IgD-negative memory B cell (primary cell): ENCODE data around the gene SMIM36. TPM values are rescaled to one million over a fixed set of nuclear protein-coding genes. Genes with fewer than 3 reads are reported as not detected.
"Not testable (repeated sequence)": the region's sequence is repeated elsewhere in the genome, so short reads cannot be mapped to it uniquely, and the experiment has no call there.

Source experiments
- H3K27ac Mint-ChIP-seq, 3 donors: one replicate each; pipeline ENCODE4 v1.8.0; 2020 to 2022; ENCODE audit warnings: mild to moderate bottlenecking in 3 of 3, mixed read lengths in 3 of 3, moderate library complexity in 1 of 3
- H3K27me3 Mint-ChIP-seq: one replicate; pipeline ENCODE4 v1.8.0; 2021; ENCODE audit warnings: mixed read lengths
- H3K36me3 Mint-ChIP-seq: one replicate; pipeline ENCODE4 v1.8.0; 2020; ENCODE audit warnings: mild to moderate bottlenecking, mixed read lengths
- H3K4me1 Mint-ChIP-seq, 3 donors: one replicate each; pipeline ENCODE4 v1.8.0; 2020 to 2022; ENCODE audit warnings: mixed read lengths in 3 of 3, mild to moderate bottlenecking in 1 of 3
- H3K4me3 Mint-ChIP-seq, 4 donors: one replicate each; pipeline ENCODE4 v1.8.0; 2020 to 2022; ENCODE audit warnings: mild to moderate bottlenecking in 4 of 4, mixed read lengths in 4 of 4, moderate library complexity in 3 of 4
- H3K9me3 Mint-ChIP-seq, 3 donors: one replicate each; pipeline ENCODE4 v1.8.0; 2020 to 2021; ENCODE audit warnings: mixed read lengths in 3 of 3, mild to moderate bottlenecking in 1 of 3
- polyA plus RNA-seq: library from polyadenylated mRNA; unstranded; fragments of 300-500 nt; fragmentation: Illumina TruSeq; gene quantifications from one replicate; pipeline ENCODE4 v1.2.3, GENCODE V29; 2021

Gene SMIM36
- polyA plus RNA-seq, 1 donor from 2014 or later: not detected

- Mint-ChIP-seq H3K4me3 (no peak overlapping the region), H3K9me3 (no peaks in the 10 kb centered on the region), H3K36me3 (no peaks in the 10 kb centered on the region), H3K4me1 (no peaks in the 10 kb centered on the region), H3K27me3 (peaks cover 1% of the 10 kb centered on the region), H3K27ac (peak overlapping the region in 1 of 3 donors; percentile 39)
Observed at GRCh38 chr17:55524440-55525220, 13.4 kb upstream of the SMIM36 start.

GRCh38 chr17:55523032-55523431, 11.8 kb upstream of the SMIM36 start:
- H3K27me3 Mint-ChIP-seq, H3K36me3 Mint-ChIP-seq, H3K27ac Mint-ChIP-seq, H3K4me3 Mint-ChIP-seq, H3K9me3 Mint-ChIP-seq, H3K4me1 Mint-ChIP-seq: not testable (repeated sequence)

- Mint-ChIP-seq H3K36me3 (no peaks in the 10 kb centered on the region), H3K4me3 (no peak overlapping the region), H3K27me3 (peaks cover 2% of the 10 kb centered on the region), H3K4me1 (no peaks in the 10 kb centered on the region), H3K27ac (no peak overlapping the region), H3K9me3 (no peaks in the 10 kb centered on the region)
Observed at GRCh38 chr17:55521186-55521585, 9.9 kb upstream of the SMIM36 start.

- H3K4me3 Mint-ChIP-seq: no peak overlapping the region
- H3K36me3 Mint-ChIP-seq: no peaks in the 10 kb centered on the region
- no peak overlapping the region for H3K27ac Mint-ChIP-seq
- H3K27me3 Mint-ChIP-seq: peaks cover 2% of the 10 kb centered on the region
- no peaks in the 10 kb centered on the region for H3K9me3 Mint-ChIP-seq
- no peaks in the 10 kb centered on the region for H3K4me1 Mint-ChIP-seq
Observed at GRCh38 chr17:55520402-55520801, 9.2 kb upstream of the SMIM36 start.

- Mint-ChIP-seq H3K36me3 (no peaks in the 10 kb centered on the region), H3K27ac (no peak overlapping the region), H3K4me1 (no peaks in the 10 kb centered on the region), H3K27me3 (peaks cover 2% of the 10 kb centered on the region), H3K4me3 (no peak overlapping the region), H3K9me3 (no peaks in the 10 kb centered on the region)
Observed at GRCh38 chr17:55518510-55518909, 7.3 kb upstream of the SMIM36 start.

- Mint-ChIP-seq H3K27ac (no peak overlapping the region), H3K27me3 (peaks cover 2% of the 10 kb centered on the region), H3K9me3 (no peaks in the 10 kb centered on the region), H3K36me3 (no peaks in the 10 kb centered on the region), H3K4me3 (no peak overlapping the region), H3K4me1 (no peaks in the 10 kb centered on the region)
Observed at GRCh38 chr17:55513885-55514590, 2.8 kb upstream of the SMIM36 start.

GRCh38 chr17:55507669-55508068, 3.6 kb downstream of the SMIM36 start:
- H3K27me3 Mint-ChIP-seq, H3K9me3 Mint-ChIP-seq, H3K4me1 Mint-ChIP-seq, H3K36me3 Mint-ChIP-seq, H3K27ac Mint-ChIP-seq, H3K4me3 Mint-ChIP-seq: not testable (repeated sequence)

GRCh38 chr17:55501626-55502025, 9.6 kb downstream of the SMIM36 start:
- not testable (repeated sequence) for H3K36me3 Mint-ChIP-seq, H3K27ac Mint-ChIP-seq, H3K4me3 Mint-ChIP-seq, H3K9me3 Mint-ChIP-seq, H3K27me3 Mint-ChIP-seq, H3K4me1 Mint-ChIP-seq

GRCh38 chr17:55500103-55500502, 11.1 kb downstream of the SMIM36 start:
- Mint-ChIP-seq H3K9me3 (no peaks in the 10 kb centered on the region), H3K27me3 (no peaks in the 10 kb centered on the region), H3K4me1 (no peaks in the 10 kb centered on the region), H3K4me3 (no peak overlapping the region), H3K36me3 (no peaks in the 10 kb centered on the region), H3K27ac (no peak overlapping the region)

GRCh38 chr17:55496094-55496881, 15.0 kb downstream of the SMIM36 start:
- Mint-ChIP-seq H3K4me3 (no peak overlapping the region), H3K27ac (no peak overlapping the region), H3K4me1 (no peaks in the 10 kb centered on the region), H3K9me3 (no peaks in the 10 kb centered on the region), H3K27me3 (peaks cover 4% of the 10 kb centered on the region), H3K36me3 (no peaks in the 10 kb centered on the region)

- Mint-ChIP-seq H3K27me3 (peaks cover 6% of the 10 kb centered on the region), H3K36me3 (no peaks in the 10 kb centered on the region), H3K9me3 (no peaks in the 10 kb centered on the region), H3K27ac (no peak overlapping the region), H3K4me1 (no peaks in the 10 kb centered on the region), H3K4me3 (no peak overlapping the region)
Observed at GRCh38 chr17:55495239-55495638, 16.0 kb downstream of the SMIM36 start.

- Mint-ChIP-seq H3K27ac (no peak overlapping the region), H3K36me3 (no peaks in the 10 kb centered on the region), H3K27me3 (peaks cover 16% of the 10 kb centered on the region), H3K4me3 (no peak overlapping the region), H3K9me3 (no peaks in the 10 kb centered on the region), H3K4me1 (no peaks in the 10 kb centered on the region)
Observed at GRCh38 chr17:55492781-55493341, 18.4 kb downstream of the SMIM36 start.

GRCh38 chr17:55490376-55490775, 20.9 kb downstream of the SMIM36 start:
- no peak overlapping the region for H3K27ac Mint-ChIP-seq
- no peaks in the 10 kb centered on the region for H3K4me1 Mint-ChIP-seq
- peaks cover 17% of the 10 kb centered on the region for H3K27me3 Mint-ChIP-seq
- H3K36me3 Mint-ChIP-seq: peaks cover 2% of the 10 kb centered on the region
- H3K4me3 Mint-ChIP-seq: no peak overlapping the region
- no peaks in the 10 kb centered on the region for H3K9me3 Mint-ChIP-seq

- Mint-ChIP-seq H3K4me1 (peaks cover 0 to 4% (median 3%) of the 10 kb centered on the region in 3 donors), H3K36me3 (peaks cover 2% of the 10 kb centered on the region), H3K27me3 (peaks cover 17% of the 10 kb centered on the region), H3K27ac (no peak overlapping the region), H3K9me3 (no peaks in the 10 kb centered on the region), H3K4me3 (no peak overlapping the region)
Observed at GRCh38 chr17:55487695-55488432, 23.4 kb downstream of the SMIM36 start.

GRCh38 chr17:55484575-55484974, 26.7 kb downstream of the SMIM36 start:
- H3K27me3 Mint-ChIP-seq: peaks cover 12% of the 10 kb centered on the region
- peaks cover 0 to 6% (median 4%) of the 10 kb centered on the region in 3 donors for H3K4me1 Mint-ChIP-seq
- H3K9me3 Mint-ChIP-seq: no peaks in the 10 kb centered on the region
- no peak overlapping the region for H3K4me3 Mint-ChIP-seq
- H3K36me3 Mint-ChIP-seq: peaks cover 2% of the 10 kb centered on the region
- no peak overlapping the region for H3K27ac Mint-ChIP-seq
